ENCODE data around the gene FGD3.

DNA sequence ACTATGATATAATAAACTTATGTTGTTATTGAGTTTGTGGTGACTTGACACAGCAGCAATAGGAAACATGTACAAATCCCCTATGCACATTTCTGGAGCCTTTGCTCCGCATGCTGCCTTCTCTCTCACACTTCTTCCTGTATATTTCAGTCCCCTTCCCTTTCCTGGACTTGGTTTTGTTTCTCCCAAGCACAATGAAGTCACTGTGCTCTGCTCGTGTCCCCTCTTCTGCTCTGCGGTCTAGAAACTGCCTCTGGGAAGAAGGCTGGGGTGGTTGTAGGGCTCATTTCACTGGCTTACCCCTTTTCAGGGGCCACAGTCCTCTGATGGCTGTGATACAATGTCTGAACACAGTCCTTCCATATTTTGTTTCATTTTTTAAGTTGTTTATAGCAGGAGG is 15.7 kb upstream of the FGD3 start:
- TF ChIP-seq EZH2phosphoT487 (IDR thresholded peaks at IDR 0.05; ENCODE audit: low read length), result no peak
- TF ChIP-seq, protein P1, sequence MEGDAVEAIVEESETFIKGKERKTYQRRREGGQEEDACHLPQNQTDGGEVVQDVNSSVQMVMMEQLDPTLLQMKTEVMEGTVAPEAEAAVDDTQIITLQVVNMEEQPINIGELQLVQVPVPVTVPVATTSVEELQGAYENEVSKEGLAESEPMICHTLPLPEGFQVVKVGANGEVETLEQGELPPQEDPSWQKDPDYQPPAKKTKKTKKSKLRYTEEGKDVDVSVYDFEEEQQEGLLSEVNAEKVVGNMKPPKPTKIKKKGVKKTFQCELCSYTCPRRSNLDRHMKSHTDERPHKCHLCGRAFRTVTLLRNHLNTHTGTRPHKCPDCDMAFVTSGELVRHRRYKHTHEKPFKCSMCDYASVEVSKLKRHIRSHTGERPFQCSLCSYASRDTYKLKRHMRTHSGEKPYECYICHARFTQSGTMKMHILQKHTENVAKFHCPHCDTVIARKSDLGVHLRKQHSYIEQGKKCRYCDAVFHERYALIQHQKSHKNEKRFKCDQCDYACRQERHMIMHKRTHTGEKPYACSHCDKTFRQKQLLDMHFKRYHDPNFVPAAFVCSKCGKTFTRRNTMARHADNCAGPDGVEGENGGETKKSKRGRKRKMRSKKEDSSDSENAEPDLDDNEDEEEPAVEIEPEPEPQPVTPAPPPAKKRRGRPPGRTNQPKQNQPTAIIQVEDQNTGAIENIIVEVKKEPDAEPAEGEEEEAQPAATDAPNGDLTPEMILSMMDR (IDR thresholded peaks at IDR 0.05; ENCODE audit: low read length), result no peak
- no peak for TF ChIP-seq EZH2 (optimal IDR thresholded peaks at IDR 0.05; ENCODE audit: low read depth, low read length)
